Astrocyte (in vitro differentiated cells and primary cell): ENCODE measurements around the gene HSPG2.

Experiments
- CTCF ChIP-seq: IDR thresholded peaks from 2 replicates; pipeline ENCODE4 v1.5.1; 2011; ENCODE audit warnings: low read depth, mild to moderate bottlenecking, inconsistent platforms, low read length, moderate library complexity; ENCODE audit not compliant: insufficient read depth
- EZH2 ChIP-seq: IDR thresholded peaks from 2 replicates; pipeline ENCODE4 v1.6.1; 2012; ENCODE audit warnings: mild to moderate bottlenecking, low read length, inconsistent platforms; ENCODE audit not compliant: insufficient read depth

GRCh38 chr1:21834666-21835065 is 102.4 kb downstream of the HSPG2 start:
- no peak for TF ChIP-seq CTCF
- no peak for TF ChIP-seq EZH2
